Neural progenitor cell (in vitro differentiated cells): ENCODE data around the gene RELN. TPM values are rescaled to one million over a fixed set of nuclear protein-coding genes. Genes with fewer than 3 reads are reported as not detected.

ENCODE experiments used
- DNase-seq: peaks from one replicate; pipeline ENCODE4 v3.0.0-alpha.2; 2016; ENCODE audit warnings: low spot score
- H2AFZ ChIP-seq: fragments of 200-600 bp; sonication (generic); replicated peaks from 2 replicates; pipeline ENCODE4 v1.6.1; 2016; ENCODE audit warnings: antibody characterized with exemption
- H3F3A ChIP-seq: fragments of 200-600 bp; sonication (generic); 2 replicates; pipeline ENCODE4 v1.6.1; 2016; ENCODE audit warnings: antibody characterized with exemption, low read depth
- H3K27ac ChIP-seq: fragments of 200-600 bp; sonication (generic); 2 replicates; pipeline ENCODE4 v1.5.1; 2016; ENCODE audit warnings: mild to moderate bottlenecking
- H3K27me3 ChIP-seq: fragments of 200-600 bp; sonication (generic); 2 replicates; pipeline ENCODE4 v1.6.1; 2016; ENCODE audit warnings: mild to moderate bottlenecking, moderate library complexity
- H3K36me3 ChIP-seq: fragments of 200-600 bp; sonication (generic); 2 replicates; pipeline ENCODE4 v1.5.1; 2016
- H3K4me1 ChIP-seq: fragments of 200-600 bp; sonication (generic); 2 replicates; pipeline ENCODE4 v1.6.1; 2016; ENCODE audit warnings: mixed run types
- H3K4me2 ChIP-seq: fragments of 200-600 bp; sonication (generic); 2 replicates; pipeline ENCODE4 v1.6.1; 2016
- H3K4me3 ChIP-seq: fragments of 200-600 bp; sonication (generic); 2 replicates; pipeline ENCODE4 v1.5.1; 2016
- H3K79me2 ChIP-seq: fragments of 200-600 bp; sonication (generic); 2 replicates; pipeline ENCODE4 v1.6.1; 2016; ENCODE audit warnings: low read depth
- H3K9ac ChIP-seq: fragments of 200-600 bp; sonication (generic); 2 replicates; pipeline ENCODE4 v1.6.1; 2016
- H3K9me3 ChIP-seq: fragments of 200-600 bp; sonication (generic); 2 replicates; pipeline ENCODE4 v1.5.1; 2016; ENCODE audit warnings: low read depth
- H4K20me1 ChIP-seq: fragments of 200-600 bp; sonication (generic); 2 replicates; pipeline ENCODE4 v1.6.1; 2016; ENCODE audit warnings: low read depth
- H3K27ac Mint-ChIP-seq: 3 replicates; pipeline ENCODE4 v1.8.0; 2021; ENCODE audit warnings: mixed read lengths
- H3K27me3 Mint-ChIP-seq: 2 replicates; pipeline ENCODE4 v1.8.0; 2022; ENCODE audit warnings: low read depth, mild to moderate bottlenecking, inconsistent platforms, moderate library complexity, mixed read lengths; ENCODE audit not compliant: insufficient read depth
- H3K36me3 Mint-ChIP-seq: 3 replicates; pipeline ENCODE4 v1.8.0; 2021; ENCODE audit warnings: mixed read lengths
- H3K4me1 Mint-ChIP-seq: 3 replicates; pipeline ENCODE4 v1.8.0; 2021; ENCODE audit warnings: mixed read lengths
- H3K4me3 Mint-ChIP-seq: 3 replicates; pipeline ENCODE4 v1.8.0; 2021; ENCODE audit warnings: mild to moderate bottlenecking, moderate library complexity, mixed read lengths
- H3K9me3 Mint-ChIP-seq: 3 replicates; pipeline ENCODE4 v1.8.0; 2020; ENCODE audit warnings: mixed read lengths
- EZH2 ChIP-seq: fragments of 200-600 bp; sonication (generic); IDR thresholded peaks from 2 replicates; pipeline ENCODE4 v1.6.1; 2017; ENCODE audit warnings: antibody characterized with exemption, mild to moderate bottlenecking, moderate library complexity
- EZH2phosphoT487 ChIP-seq: fragments of 200-600 bp; sonication (generic); IDR thresholded peaks from 2 replicates; pipeline ENCODE4 v1.6.1; 2017; ENCODE audit warnings: antibody characterized with exemption
- total RNA-seq: library from RNA; depleted of rRNA; stranded (reverse); fragments of >200 nt; gene quantifications from 2 replicates; pipeline ENCODE4 v1.2.3, GENCODE V29; 2015; ENCODE audit warnings: low replicate concordance
- TF ChIP-seq, protein P1 (sequence below): fragments of 200-600 bp; sonication (generic); IDR thresholded peaks from 2 replicates; pipeline ENCODE4 v1.5.1; 2017; ENCODE audit warnings: antibody characterized with exemption, mild to moderate bottlenecking

Gene RELN
- total RNA-seq, 1 donor from 2014 or later: 0.02 TPM

DNA sequence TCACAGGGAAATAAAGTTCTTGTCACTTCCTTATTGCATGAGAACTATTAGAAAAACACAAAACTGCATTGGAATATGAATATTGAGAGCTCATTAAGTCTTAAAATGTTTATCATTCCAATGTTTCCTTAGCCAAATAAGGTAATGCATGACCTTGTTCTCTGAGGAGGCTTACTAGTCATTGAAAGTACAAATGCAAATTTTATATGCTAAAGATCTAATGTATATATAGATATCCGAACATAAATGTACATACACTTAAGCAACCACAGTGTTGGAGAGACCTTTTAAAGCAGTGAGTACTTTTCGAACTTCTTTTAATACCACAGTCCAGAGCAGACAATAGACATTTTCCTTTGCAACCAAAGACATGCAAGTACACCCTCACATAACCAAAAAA is 96.1 kb downstream of the RELN start:
- H3K4me1 Mint-ChIP-seq: no peaks in the 10 kb centered on the region
- TF ChIP-seq EZH2: no peak
- TF ChIP-seq, protein P1, sequence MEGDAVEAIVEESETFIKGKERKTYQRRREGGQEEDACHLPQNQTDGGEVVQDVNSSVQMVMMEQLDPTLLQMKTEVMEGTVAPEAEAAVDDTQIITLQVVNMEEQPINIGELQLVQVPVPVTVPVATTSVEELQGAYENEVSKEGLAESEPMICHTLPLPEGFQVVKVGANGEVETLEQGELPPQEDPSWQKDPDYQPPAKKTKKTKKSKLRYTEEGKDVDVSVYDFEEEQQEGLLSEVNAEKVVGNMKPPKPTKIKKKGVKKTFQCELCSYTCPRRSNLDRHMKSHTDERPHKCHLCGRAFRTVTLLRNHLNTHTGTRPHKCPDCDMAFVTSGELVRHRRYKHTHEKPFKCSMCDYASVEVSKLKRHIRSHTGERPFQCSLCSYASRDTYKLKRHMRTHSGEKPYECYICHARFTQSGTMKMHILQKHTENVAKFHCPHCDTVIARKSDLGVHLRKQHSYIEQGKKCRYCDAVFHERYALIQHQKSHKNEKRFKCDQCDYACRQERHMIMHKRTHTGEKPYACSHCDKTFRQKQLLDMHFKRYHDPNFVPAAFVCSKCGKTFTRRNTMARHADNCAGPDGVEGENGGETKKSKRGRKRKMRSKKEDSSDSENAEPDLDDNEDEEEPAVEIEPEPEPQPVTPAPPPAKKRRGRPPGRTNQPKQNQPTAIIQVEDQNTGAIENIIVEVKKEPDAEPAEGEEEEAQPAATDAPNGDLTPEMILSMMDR: no peak
- no peak for TF ChIP-seq EZH2phosphoT487
- no peak for DNase-seq
- Histone ChIP-seq H3K79me2 (no peaks in the 10 kb centered on the region), H3K4me1 (no peaks in the 10 kb centered on the region), H4K20me1 (no peaks in the 10 kb centered on the region), H2AFZ (no peak overlapping the region), H3K9me3 (no peaks in the 10 kb centered on the region), H3F3A (no peaks in the 10 kb centered on the region), H3K27ac (no peak overlapping the region), H3K4me2 (no peak overlapping the region), H3K9ac (no peak overlapping the region), H3K36me3 (no peaks in the 10 kb centered on the region), H3K27me3 (no peaks in the 10 kb centered on the region), H3K4me3 (no peak overlapping the region)
- no peaks in the 10 kb centered on the region for H3K36me3 Mint-ChIP-seq
- H3K4me3 Mint-ChIP-seq: no peak overlapping the region
- H3K27me3 Mint-ChIP-seq: peaks cover 2% of the 10 kb centered on the region
- H3K27ac Mint-ChIP-seq: no peak overlapping the region
- H3K9me3 Mint-ChIP-seq: no peaks in the 10 kb centered on the region

DNA sequence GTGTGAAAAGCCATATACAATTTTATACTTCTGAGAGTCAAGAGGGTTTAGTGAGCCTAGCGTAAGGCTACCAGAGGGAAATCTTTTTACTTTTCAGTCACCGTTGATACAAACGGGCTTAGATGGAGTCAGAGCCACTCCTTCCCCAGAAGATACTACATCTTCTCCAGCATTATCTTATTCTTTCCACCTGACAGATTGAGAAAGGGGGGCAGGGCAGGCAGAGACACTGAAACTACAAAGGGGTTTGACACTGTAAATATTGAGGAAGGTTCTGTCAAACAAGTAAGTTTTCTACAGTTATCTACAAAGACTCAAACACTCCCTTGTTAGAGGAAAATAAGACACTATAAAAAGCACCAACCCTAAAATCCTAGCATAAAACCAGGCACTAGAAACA is 100.0 kb downstream of the RELN start:
- Mint-ChIP-seq H3K4me3 (no peak overlapping the region), H3K4me1 (no peaks in the 10 kb centered on the region), H3K9me3 (no peaks in the 10 kb centered on the region)

DNA sequence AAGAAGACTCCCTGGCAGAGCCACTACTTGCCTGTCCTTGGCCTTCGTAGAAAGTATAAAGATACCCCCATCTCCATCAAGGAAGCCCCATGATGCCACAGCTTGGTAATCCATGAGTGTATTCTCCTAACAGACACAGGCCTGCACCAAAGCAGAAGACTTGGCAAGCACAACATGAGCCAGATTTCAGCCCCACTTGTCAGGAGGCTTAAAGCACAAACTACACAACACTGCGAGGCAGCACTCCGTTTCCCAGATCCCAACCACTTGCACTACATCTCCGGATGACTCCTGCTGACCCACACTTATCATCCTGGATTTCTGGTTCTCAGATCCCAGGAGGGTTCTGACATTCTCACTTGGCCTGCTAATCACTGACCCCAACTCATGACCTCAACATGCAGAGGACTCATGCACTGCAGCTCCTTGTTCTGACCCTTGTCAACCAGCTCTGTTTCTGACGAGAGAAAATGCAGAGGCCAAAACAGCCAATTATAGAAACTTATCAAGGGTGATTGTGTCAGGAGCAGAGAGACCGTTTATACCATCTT is 100.8 kb downstream of the RELN start:
- Histone ChIP-seq H3K79me2 (no peaks in the 10 kb centered on the region), H3K4me2 (no peak overlapping the region), H3F3A (no peaks in the 10 kb centered on the region), H3K4me1 (no peaks in the 10 kb centered on the region), H3K9me3 (no peaks in the 10 kb centered on the region), H3K36me3 (no peaks in the 10 kb centered on the region), H3K27me3 (no peaks in the 10 kb centered on the region), H3K4me3 (no peak overlapping the region), H2AFZ (no peak overlapping the region), H4K20me1 (no peaks in the 10 kb centered on the region), H3K9ac (no peak overlapping the region), H3K27ac (no peak overlapping the region)
- Mint-ChIP-seq H3K4me1 (no peaks in the 10 kb centered on the region), H3K36me3 (no peaks in the 10 kb centered on the region), H3K9me3 (no peaks in the 10 kb centered on the region), H3K27me3 (peaks cover 2% of the 10 kb centered on the region), H3K27ac (no peak overlapping the region), H3K4me3 (no peak overlapping the region)
- TF ChIP-seq EZH2 (no peak), EZH2phosphoT487 (no peak)
- TF ChIP-seq, protein P1: no peak
- DNase-seq: no peak

More for the DNA sequence above, 100.0 kb downstream of the RELN start:
- no peak overlapping the region for H3K4me2 ChIP-seq
- no peaks in the 10 kb centered on the region for H4K20me1 ChIP-seq
- no peaks in the 10 kb centered on the region for H3K27me3 ChIP-seq
- no peaks in the 10 kb centered on the region for H3K4me1 ChIP-seq
- no peaks in the 10 kb centered on the region for H3K36me3 ChIP-seq
- H3K27ac ChIP-seq: no peak overlapping the region
- H3K36me3 Mint-ChIP-seq: no peaks in the 10 kb centered on the region
- no peaks in the 10 kb centered on the region for H3F3A ChIP-seq
- H3K9me3 ChIP-seq: no peaks in the 10 kb centered on the region
- peaks cover 2% of the 10 kb centered on the region for H3K27me3 Mint-ChIP-seq
- no peak for DNase-seq
- TF ChIP-seq EZH2phosphoT487: no peak
- TF ChIP-seq EZH2: no peak
- TF ChIP-seq, protein P1: no peak
- H3K27ac Mint-ChIP-seq: no peak overlapping the region
- H2AFZ ChIP-seq: no peak overlapping the region
- H3K9ac ChIP-seq: no peak overlapping the region
- H3K4me3 ChIP-seq: no peak overlapping the region
- H3K79me2 ChIP-seq: no peaks in the 10 kb centered on the region
